PC-3 (cell line): ENCODE results near the gene NALCN. TPM values are rescaled to one million over a fixed set of nuclear protein-coding genes. Genes with fewer than 3 reads are reported as not detected.
"Not testable (repeated sequence)": the region's sequence is repeated elsewhere in the genome, so short reads cannot be mapped to it uniquely, and the experiment has no call there.

Experiments
- ATAC-seq: fragments of 200-7000 bp; cut with Tn5 transposase; 2 replicates; pipeline ENCODE4 v1.9.1; 2020; ENCODE audit warnings: mild to moderate bottlenecking, moderate library complexity
- BruUV-seq: library from RNA; stranded (reverse); fragments of 400-500 nt; replicated peaks from 2 replicates; lab custom pipeline; 2021; lab: Mats Ljungman, UMichigan
- CTCF ChIA-PET: fragments of 300-600 bp; sonication (Branson Sonifier 250); formaldehyde crosslinking; loops from one replicate; lab custom pipeline; 2022; ENCODE audit warnings: antibody characterized with exemption; lab: Charles Lee
- POLR2A ChIA-PET: fragments of 300-600 bp; sonication (Branson Sonifier 250); formaldehyde crosslinking; loops from one replicate; lab custom pipeline; 2022; ENCODE audit warnings: antibody characterized with exemption; ENCODE audit not compliant: unreplicated experiment; lab: Charles Lee
- DNase-seq: peaks from one replicate; pipeline ENCODE4 v3.0.0-alpha.2; 2015
- H2AFZ ChIP-seq: fragments of 300-600 bp; sonication (generic); 2 replicates; pipeline ENCODE4 v1.6.0; 2016; ENCODE audit warnings: antibody characterized with exemption, low read length
- H3F3A ChIP-seq: fragments of 300-600 bp; sonication (generic); one replicate; pipeline ENCODE4 v1.6.0; 2017; ENCODE audit warnings: antibody characterized with exemption, low read length, control low read depth, mild to moderate bottlenecking; ENCODE audit not compliant: unreplicated experiment
- H3K27ac ChIP-seq: fragments of 300-600 bp; sonication (generic); 2 replicates; pipeline ENCODE4 v1.5.1; 2016; ENCODE audit warnings: mild to moderate bottlenecking, low read length
- H3K27me3 ChIP-seq: fragments of 300-600 bp; sonication (generic); 2 replicates; pipeline ENCODE4 v1.6.1; 2016; ENCODE audit warnings: low read length, mixed read lengths
- H3K36me3 ChIP-seq: fragments of 300-600 bp; sonication (generic); 2 replicates; pipeline ENCODE4 v1.6.1; 2016; ENCODE audit warnings: low read depth, mixed run types, low read length, mixed read lengths
- H3K4me1 ChIP-seq: fragments of 300-600 bp; sonication (generic); 2 replicates; pipeline ENCODE4 v1.5.1; 2016; ENCODE audit warnings: low read length; ENCODE audit not compliant: insufficient read depth
- H3K4me2 ChIP-seq: fragments of 300-600 bp; sonication (generic); 2 replicates; pipeline ENCODE4 v1.6.0; 2016; ENCODE audit warnings: low read length
- H3K4me3 ChIP-seq: fragments of 300-600 bp; sonication (generic); 2 replicates; pipeline ENCODE4 v1.5.1; 2016; ENCODE audit warnings: mild to moderate bottlenecking, low read length, mixed read lengths
- H3K79me2 ChIP-seq: fragments of 300-600 bp; sonication (generic); 2 replicates; pipeline ENCODE4 v1.6.1; 2017; ENCODE audit warnings: low read length, mixed read lengths
- H3K9ac ChIP-seq: fragments of 300-600 bp; sonication (generic); 2 replicates; pipeline ENCODE4 v1.6.0; 2016; ENCODE audit warnings: mild to moderate bottlenecking, low read length
- H3K9me2 ChIP-seq: fragments of 300-600 bp; sonication (generic); replicated peaks from 2 replicates; pipeline ENCODE4 v1.6.1; 2016; ENCODE audit warnings: mixed run types, low read length, mixed read lengths
- H3K9me3 ChIP-seq: fragments of 300-600 bp; sonication (generic); 2 replicates; pipeline ENCODE4 v1.6.1; 2016; ENCODE audit warnings: low read length, mixed read lengths
- H4K20me1 ChIP-seq: fragments of 300-600 bp; sonication (generic); 2 replicates; pipeline ENCODE4 v1.6.1; 2016; ENCODE audit warnings: low read length, mixed read lengths
- EZH2 ChIP-seq: fragments of 300-600 bp; sonication (generic); IDR thresholded peaks from one replicate; pipeline ENCODE4 v1.6.1; 2017; ENCODE audit warnings: antibody characterized with exemption, mild to moderate bottlenecking, low read length; ENCODE audit not compliant: unreplicated experiment
- EZH2phosphoT487 ChIP-seq: fragments of 300-600 bp; sonication (generic); IDR thresholded peaks from 2 replicates; pipeline ENCODE4 v1.6.1; 2018; ENCODE audit warnings: mild to moderate bottlenecking, antibody characterized with exemption, low read length, borderline replicate concordance
- intact Hi-C: fragments of 100-400 bp; cut with micrococcal nuclease; formaldehyde crosslinking; loops from 2 replicates; pipeline ENCODE4 v1.9.0; 2023
- total RNA-seq: library from RNA; depleted of rRNA; stranded (reverse); fragments of >200 nt; gene quantifications from 2 replicates; pipeline ENCODE4 v1.2.3, GENCODE V29; 2014
- TF ChIP-seq, protein P1 (sequence below): fragments of 300-600 bp; sonication (generic); conservative IDR thresholded peaks from 2 replicates; pipeline ENCODE4 v1.5.1; 2017; ENCODE audit warnings: antibody characterized with exemption, low read depth, mild to moderate bottlenecking, low read length

The NALCN gene
- total RNA-seq, 1 experiment from 2014 or later = 11.8 TPM

DNA sequence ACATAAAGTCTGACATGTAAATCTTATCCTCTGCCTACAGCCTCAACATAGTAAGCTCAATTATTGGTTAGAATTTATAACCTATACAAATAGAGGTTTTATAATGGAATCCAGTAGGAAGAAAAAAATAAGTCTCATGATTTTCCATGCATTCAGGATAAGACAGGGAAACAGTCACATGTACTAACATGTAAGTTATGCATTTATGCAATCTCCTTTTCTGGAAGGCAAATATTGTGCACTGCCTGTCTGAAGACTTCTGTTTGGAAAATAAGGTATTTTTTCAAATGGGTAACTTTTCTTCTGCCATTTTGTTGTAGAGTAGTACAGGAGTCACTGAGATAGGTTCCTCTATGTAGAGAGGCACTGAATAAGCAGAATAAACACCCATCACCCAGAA, 92.7 kb downstream of the NALCN start:
- DNase-seq (no peak), ATAC-seq (no peak)
- Histone ChIP-seq H3K27ac (no peak overlapping the region), H3K9me3 (no peaks in the 10 kb centered on the region), H3K79me2 (no peaks in the 10 kb centered on the region), H3K36me3 (no peaks in the 10 kb centered on the region), H3K9ac (no peak overlapping the region), H3K9me2 (no peaks in the 10 kb centered on the region), H3K4me1 (no peaks in the 10 kb centered on the region), H3K4me3 (no peak overlapping the region), H3F3A (no peaks in the 10 kb centered on the region), H3K4me2 (no peak overlapping the region), H4K20me1 (no peaks in the 10 kb centered on the region), H3K27me3 (no peaks in the 10 kb centered on the region), H2AFZ (no peak overlapping the region)
- no TSS peak for BruUV-seq
- ChIA-PET POLR2A (no interaction called here), CTCF (no interaction called here)
- intact Hi-C loops = no loop called here
- TF ChIP-seq, protein P1, sequence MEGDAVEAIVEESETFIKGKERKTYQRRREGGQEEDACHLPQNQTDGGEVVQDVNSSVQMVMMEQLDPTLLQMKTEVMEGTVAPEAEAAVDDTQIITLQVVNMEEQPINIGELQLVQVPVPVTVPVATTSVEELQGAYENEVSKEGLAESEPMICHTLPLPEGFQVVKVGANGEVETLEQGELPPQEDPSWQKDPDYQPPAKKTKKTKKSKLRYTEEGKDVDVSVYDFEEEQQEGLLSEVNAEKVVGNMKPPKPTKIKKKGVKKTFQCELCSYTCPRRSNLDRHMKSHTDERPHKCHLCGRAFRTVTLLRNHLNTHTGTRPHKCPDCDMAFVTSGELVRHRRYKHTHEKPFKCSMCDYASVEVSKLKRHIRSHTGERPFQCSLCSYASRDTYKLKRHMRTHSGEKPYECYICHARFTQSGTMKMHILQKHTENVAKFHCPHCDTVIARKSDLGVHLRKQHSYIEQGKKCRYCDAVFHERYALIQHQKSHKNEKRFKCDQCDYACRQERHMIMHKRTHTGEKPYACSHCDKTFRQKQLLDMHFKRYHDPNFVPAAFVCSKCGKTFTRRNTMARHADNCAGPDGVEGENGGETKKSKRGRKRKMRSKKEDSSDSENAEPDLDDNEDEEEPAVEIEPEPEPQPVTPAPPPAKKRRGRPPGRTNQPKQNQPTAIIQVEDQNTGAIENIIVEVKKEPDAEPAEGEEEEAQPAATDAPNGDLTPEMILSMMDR = no peak
- TF ChIP-seq EZH2phosphoT487 (no peak), EZH2 (no peak)

DNA sequence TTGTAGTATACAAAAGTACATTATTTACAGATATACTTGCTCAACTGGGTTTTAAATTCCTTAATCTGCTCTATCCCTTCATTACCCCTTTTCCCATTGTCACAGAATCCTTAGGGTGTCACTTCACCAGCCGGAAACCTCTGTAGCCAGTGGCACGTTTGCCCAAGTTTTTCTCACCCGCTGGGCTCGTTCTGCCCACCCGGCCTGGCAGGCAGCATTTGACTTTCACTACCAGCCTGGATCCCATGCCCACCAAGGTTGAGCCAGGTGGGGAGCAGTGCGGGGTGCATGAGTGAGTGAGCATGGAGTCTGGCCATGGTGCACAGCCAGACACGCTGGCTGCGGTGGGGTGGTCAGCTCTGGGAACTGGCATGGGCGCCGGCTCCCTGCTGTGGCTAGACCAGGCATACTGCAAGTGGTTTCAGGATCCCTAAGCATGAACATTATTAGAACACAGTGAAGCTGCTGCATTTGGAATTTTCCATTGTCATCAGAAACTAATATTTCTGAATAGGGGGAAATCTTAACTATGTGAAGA, 98.3 kb downstream of the NALCN start:
- no peaks in the 10 kb centered on the region for H4K20me1 ChIP-seq
- no peak for DNase-seq
- no peak overlapping the region for H3K9ac ChIP-seq
- H3K9me2 ChIP-seq = no peaks in the 10 kb centered on the region
- ChIA-PET POLR2A (no interaction called here), CTCF (no interaction called here)
- no peaks in the 10 kb centered on the region for H3K9me3 ChIP-seq
- no peak overlapping the region for H3K4me3 ChIP-seq
- H3F3A ChIP-seq = no peaks in the 10 kb centered on the region
- no peaks in the 10 kb centered on the region for H3K27me3 ChIP-seq
- no peak overlapping the region for H2AFZ ChIP-seq
- no TSS peak for BruUV-seq
- no peak for TF ChIP-seq EZH2
- TF ChIP-seq, protein P1 = no peak
- no peak for TF ChIP-seq EZH2phosphoT487
- H3K27ac ChIP-seq = no peak overlapping the region
- no peak for ATAC-seq
- intact Hi-C loops = no loop called here
- no peaks in the 10 kb centered on the region for H3K36me3 ChIP-seq
- no peak overlapping the region for H3K4me2 ChIP-seq
- H3K4me1 ChIP-seq = no peaks in the 10 kb centered on the region
- H3K79me2 ChIP-seq = no peaks in the 10 kb centered on the region

DNA sequence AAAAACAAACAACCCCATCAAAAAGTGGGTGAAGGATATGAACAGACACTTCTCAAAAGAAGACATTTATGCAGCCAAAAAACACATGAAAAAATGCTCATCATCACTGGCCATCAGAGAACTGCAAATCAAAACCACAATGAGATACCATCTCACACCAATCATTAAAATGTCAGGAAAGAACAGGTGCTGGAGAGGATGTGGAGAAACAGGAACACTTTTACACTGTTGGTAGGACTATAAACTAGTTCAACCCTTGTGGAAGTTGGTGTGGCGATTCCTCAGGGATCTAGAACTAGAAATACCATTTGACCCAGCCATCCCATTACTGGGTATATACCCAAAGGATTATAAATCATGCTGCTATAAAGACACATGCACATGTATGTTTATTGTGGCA, 102.8 kb downstream of the NALCN start:
- BruUV-seq, ATAC-seq, CTCF ChIA-PET, H3K36me3 ChIP-seq, H3K9me3 ChIP-seq, POLR2A ChIA-PET, H3K27ac ChIP-seq, H2AFZ ChIP-seq, intact Hi-C loops, H4K20me1 ChIP-seq, DNase-seq, H3K4me2 ChIP-seq, H3K79me2 ChIP-seq, H3K9me2 ChIP-seq, H3K9ac ChIP-seq, H3K27me3 ChIP-seq, H3K4me3 ChIP-seq, H3F3A ChIP-seq: not testable (repeated sequence)
- peaks cover 16% of the 10 kb centered on the region for H3K4me1 ChIP-seq
